ENCODE measurements around the gene CCL15.
"Not testable (repeated sequence)": the region's sequence is repeated elsewhere in the genome, so short reads cannot be mapped to it uniquely, and the experiment has no call there.

DNA sequence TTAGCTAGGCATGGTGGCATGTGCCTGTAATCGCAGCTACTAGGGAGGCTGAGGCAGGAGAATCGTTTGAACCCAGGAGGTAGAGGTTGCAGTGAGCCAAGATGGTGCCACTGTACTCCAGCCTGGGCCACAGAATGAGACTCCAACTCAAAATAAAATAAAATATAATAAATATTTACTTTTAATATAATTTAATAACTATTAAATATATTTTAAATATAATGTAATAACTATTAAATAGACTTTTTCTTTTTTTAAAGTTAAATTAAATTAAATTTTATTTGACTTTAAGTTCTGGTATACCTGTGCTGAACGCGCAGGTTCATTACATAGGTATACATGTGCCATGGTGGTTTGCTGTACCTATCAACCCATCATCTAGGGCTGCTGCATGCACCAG is 14.5 kb upstream of the CCL15 start:
- TF ChIP-seq, protein P1, sequence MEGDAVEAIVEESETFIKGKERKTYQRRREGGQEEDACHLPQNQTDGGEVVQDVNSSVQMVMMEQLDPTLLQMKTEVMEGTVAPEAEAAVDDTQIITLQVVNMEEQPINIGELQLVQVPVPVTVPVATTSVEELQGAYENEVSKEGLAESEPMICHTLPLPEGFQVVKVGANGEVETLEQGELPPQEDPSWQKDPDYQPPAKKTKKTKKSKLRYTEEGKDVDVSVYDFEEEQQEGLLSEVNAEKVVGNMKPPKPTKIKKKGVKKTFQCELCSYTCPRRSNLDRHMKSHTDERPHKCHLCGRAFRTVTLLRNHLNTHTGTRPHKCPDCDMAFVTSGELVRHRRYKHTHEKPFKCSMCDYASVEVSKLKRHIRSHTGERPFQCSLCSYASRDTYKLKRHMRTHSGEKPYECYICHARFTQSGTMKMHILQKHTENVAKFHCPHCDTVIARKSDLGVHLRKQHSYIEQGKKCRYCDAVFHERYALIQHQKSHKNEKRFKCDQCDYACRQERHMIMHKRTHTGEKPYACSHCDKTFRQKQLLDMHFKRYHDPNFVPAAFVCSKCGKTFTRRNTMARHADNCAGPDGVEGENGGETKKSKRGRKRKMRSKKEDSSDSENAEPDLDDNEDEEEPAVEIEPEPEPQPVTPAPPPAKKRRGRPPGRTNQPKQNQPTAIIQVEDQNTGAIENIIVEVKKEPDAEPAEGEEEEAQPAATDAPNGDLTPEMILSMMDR (IDR thresholded peaks at IDR 0.05) = not testable (repeated sequence)
- not testable (repeated sequence) for TF ChIP-seq ZSCAN18 (CRISPR knock-in tag; IDR thresholded peaks at IDR 0.05)

Data from WTC11 (cell line).